Natural killer cell treated with Interleukin-12 subunit alpha and Interleukin-12 subunit beta and Interleukin-15 and Interleukin-18, amount 100 ng/mL, for 72 hours (primary cell): ENCODE measurements around the gene MYLK2. TPM values are rescaled to one million over a fixed set of nuclear protein-coding genes. Genes with fewer than 3 reads are reported as not detected.

ENCODE experiments used
- ATAC-seq, 2 donors: fragments of 150-1000 bp; cut with Tn5 transposase in 1 of 2; sonication (Bioruptor Pico), chemical (Tn5 transposase) in 1 of 2; 2 replicates each; pipeline ENCODE4 v1.10.0; 2021
- DNase-seq: peaks from one replicate; pipeline ENCODE4 v3.0.0; 2022; ENCODE audit warnings: low spot score
- H3K27ac Mint-ChIP-seq, 2 donors: 1 replicate in 1 of 2; 2 replicates in 1 of 2; pipeline ENCODE4 v1.8.0; 2022; ENCODE audit warnings: mixed read lengths in 2 of 2, mild to moderate bottlenecking in 1 of 2, moderate library complexity in 1 of 2
- H3K27me3 Mint-ChIP-seq, 2 donors: 1 replicate in 1 of 2; 2 replicates in 1 of 2; pipeline ENCODE4 v1.8.0; 2022; ENCODE audit warnings: mixed read lengths in 2 of 2
- H3K36me3 Mint-ChIP-seq: one replicate; pipeline ENCODE4 v1.8.0; 2022; ENCODE audit warnings: mixed read lengths
- H3K4me1 Mint-ChIP-seq, 2 donors: 1 replicate in 1 of 2; 2 replicates in 1 of 2; pipeline ENCODE4 v1.8.0; 2022; ENCODE audit warnings: low read depth in 2 of 2, mixed read lengths in 2 of 2, mild to moderate bottlenecking in 1 of 2
- H3K4me3 Mint-ChIP-seq: one replicate; pipeline ENCODE4 v1.8.0; 2022; ENCODE audit warnings: mixed read lengths
- H3K9me3 Mint-ChIP-seq: 2 replicates; pipeline ENCODE4 v1.8.0; 2022; ENCODE audit warnings: mixed read lengths
- total RNA-seq, 2 donors: library from RNA; stranded (reverse); gene quantifications; one replicate each; pipeline ENCODE4 v1.2.3, GENCODE V29; 2022

MYLK2 gene
- total RNA-seq, 2 donors from 2014 or later: 0.98 to 1.8 TPM

- H3K4me1 Mint-ChIP-seq: peaks cover 0 to 10% of the 10 kb centered on the region in 2 donors
- no peaks in the 10 kb centered on the region for H3K9me3 Mint-ChIP-seq
- ATAC-seq: no peak
- no peak overlapping the region for H3K4me3 Mint-ChIP-seq
- no peak overlapping the region for H3K27ac Mint-ChIP-seq
- no peak for DNase-seq
- no peaks in the 10 kb centered on the region for H3K36me3 Mint-ChIP-seq
- peaks cover 8 to 15% of the 10 kb centered on the region in 2 donors for H3K27me3 Mint-ChIP-seq
Measured at GRCh38 chr20:31860390-31861134, 41.4 kb downstream of the MYLK2 start.

DNA sequence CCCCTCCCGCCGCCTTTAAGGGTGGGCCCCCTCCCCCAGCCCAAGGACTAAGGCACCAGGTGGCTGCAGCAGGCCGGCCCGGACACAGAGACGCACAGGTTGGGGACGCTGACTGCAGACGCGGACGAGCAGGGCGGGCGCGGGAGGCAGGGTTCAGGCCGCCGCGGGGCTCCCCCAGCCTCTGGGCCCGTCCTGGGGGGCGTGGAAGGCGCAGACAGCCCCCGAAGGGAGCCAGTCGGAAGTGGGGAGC, 41.9 kb downstream of the MYLK2 start:
- Mint-ChIP-seq H3K9me3 (no peaks in the 10 kb centered on the region), H3K4me3 (no peak overlapping the region), H3K27me3 (peaks cover 8 to 15% of the 10 kb centered on the region in 2 donors), H3K27ac (no peak overlapping the region), H3K4me1 (peaks cover 0 to 10% of the 10 kb centered on the region in 2 donors), H3K36me3 (no peaks in the 10 kb centered on the region)
- no peak for DNase-seq
- no peak for ATAC-seq

DNA sequence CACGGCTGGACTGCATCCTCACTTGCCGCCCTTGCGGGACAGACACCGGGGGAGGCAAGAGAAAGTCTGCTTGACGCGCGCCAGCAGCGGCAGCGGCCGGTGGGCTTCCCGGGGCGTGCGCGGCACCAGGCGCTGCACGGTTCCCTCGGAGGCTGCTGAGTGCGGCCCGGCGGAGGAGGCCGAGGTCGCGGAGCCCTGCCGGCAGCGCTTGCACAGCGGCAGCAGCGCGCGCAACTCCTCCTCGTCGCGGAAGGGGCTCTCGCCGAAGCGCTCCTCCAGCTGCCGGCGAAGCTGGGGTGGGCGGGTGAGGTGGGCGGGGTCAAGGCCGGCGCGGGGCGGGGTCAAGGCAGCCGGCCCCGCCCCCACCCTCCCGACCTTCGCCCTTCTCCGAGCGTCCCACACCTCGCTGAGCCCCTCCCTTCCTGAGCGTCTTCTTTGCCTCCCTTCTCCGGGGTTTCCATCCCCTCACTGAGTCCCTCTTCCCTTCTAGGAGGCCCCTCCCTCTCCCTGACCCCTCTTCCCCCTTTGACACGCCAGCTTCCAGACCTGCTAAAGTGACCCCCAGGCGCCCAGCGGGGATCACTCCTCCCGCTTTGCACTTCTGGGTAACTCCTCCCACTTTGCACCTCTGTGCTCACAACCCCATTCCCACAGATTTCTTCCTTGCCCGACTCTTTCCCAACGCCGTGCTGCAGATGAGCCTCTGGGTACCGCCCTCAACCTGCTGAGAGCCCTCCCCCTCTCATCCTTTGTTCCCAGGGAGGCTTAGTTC, 42.4 kb downstream of the MYLK2 start:
- H3K4me1 Mint-ChIP-seq: peaks cover 0 to 10% of the 10 kb centered on the region in 2 donors
- H3K27ac Mint-ChIP-seq: no peak overlapping the region
- no peaks in the 10 kb centered on the region for H3K9me3 Mint-ChIP-seq
- H3K36me3 Mint-ChIP-seq: no peaks in the 10 kb centered on the region
- peak overlapping the region; percentile 53 for H3K4me3 Mint-ChIP-seq
- ATAC-seq (peak; percentile 86 to 89), DNase-seq (peak; percentile 84)
- peaks cover 8 to 15% of the 10 kb centered on the region in 2 donors for H3K27me3 Mint-ChIP-seq

DNA sequence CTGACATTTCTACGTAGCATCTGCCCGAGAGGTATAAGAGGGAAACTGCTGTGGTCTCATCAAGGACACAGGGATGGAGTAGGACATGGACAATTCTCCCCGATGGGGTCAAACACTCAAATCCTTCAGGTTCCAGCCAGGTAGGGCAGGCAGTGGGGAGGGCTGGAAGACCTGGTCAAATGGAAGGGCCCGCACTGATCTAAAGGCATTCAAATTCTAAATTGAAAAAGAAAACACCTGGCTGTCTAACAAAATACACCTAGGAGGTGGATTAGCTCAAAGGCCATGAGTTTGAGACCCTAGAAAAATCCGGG, 43.0 kb downstream of the MYLK2 start:
- no peaks in the 10 kb centered on the region for H3K9me3 Mint-ChIP-seq
- peak overlapping the region; percentile 53 for H3K4me3 Mint-ChIP-seq
- H3K27ac Mint-ChIP-seq: no peak overlapping the region
- DNase-seq (no peak), ATAC-seq (no peak)
- peaks cover 0 to 10% of the 10 kb centered on the region in 2 donors for H3K4me1 Mint-ChIP-seq
- H3K27me3 Mint-ChIP-seq: peaks cover 8 to 15% of the 10 kb centered on the region in 2 donors
- no peaks in the 10 kb centered on the region for H3K36me3 Mint-ChIP-seq

DNA sequence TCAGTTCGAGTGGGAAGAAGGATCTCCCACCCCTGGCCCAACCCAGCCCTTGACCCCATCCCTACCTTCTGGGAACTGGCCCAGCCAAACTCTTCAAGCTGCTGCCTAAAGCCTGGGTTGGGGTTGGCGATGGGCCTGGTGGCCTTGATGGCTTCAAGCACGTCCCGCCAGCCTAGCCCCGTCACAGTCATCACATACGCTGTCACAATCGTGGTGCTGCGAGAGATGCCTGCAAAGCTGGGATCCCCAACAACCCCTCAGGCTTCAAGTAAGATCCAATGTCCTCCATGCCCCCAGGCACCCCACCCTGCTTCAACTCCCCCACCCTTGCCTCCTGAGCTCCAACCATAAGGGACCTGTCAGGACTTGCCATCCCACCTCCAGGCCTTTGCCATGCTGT, 43.4 kb downstream of the MYLK2 start:
- Mint-ChIP-seq H3K4me1 (peaks cover 0 to 10% of the 10 kb centered on the region in 2 donors), H3K4me3 (no peak overlapping the region)
- no peak for ATAC-seq

DNA sequence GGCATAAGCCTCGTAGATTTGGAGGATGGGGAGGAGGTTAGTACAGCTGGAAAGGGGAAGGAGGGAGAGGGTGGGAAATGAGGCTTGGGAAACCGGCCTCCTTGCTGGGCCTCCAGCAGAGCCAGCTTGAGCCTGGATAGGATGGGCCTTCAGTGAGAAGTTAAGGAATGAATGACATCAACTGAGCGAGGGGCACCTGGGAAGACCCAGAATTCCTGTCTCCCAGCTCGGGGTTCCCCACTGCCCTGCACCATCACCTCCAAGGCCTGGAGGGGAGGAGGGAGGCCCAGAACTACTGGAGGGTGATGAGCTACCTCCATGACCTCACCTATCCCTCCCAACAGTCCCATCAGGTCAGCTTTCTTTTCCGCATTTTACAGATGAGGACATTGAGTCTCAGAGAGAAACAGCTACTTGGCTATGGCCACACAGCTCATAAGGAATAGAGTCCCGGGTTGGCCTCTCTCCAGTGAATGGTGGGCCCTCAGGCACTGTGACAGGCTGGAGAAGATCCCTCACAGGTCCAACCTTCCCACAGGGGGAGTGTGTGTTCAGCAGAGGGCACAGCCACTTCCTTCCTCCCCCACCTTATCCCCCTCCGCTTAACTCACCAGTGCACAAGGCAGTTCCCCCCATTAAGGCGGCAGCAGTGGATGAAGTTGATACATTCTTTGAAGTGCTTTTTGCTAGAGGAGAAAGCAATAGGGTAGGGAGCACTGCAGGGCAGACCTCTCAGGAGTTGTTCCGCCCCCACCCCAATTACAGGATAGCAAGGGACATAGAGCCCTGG, 44.3 kb downstream of the MYLK2 start:
- Mint-ChIP-seq H3K4me3 (no peak overlapping the region), H3K36me3 (no peaks in the 10 kb centered on the region), H3K27ac (no peak overlapping the region), H3K27me3 (peaks cover 6 to 8% of the 10 kb centered on the region in 2 donors), H3K9me3 (no peaks in the 10 kb centered on the region), H3K4me1 (peaks cover 0 to 10% of the 10 kb centered on the region in 2 donors)
- DNase-seq: no peak
- no peak for ATAC-seq

More for the DNA sequence above, 43.4 kb downstream of the MYLK2 start:
- Mint-ChIP-seq H3K27ac (no peak overlapping the region), H3K27me3 (peaks cover 6 to 11% of the 10 kb centered on the region in 2 donors), H3K36me3 (no peaks in the 10 kb centered on the region), H3K9me3 (no peaks in the 10 kb centered on the region)
- DNase-seq: no peak

- Mint-ChIP-seq H3K4me3 (no peak overlapping the region), H3K27ac (no peak overlapping the region), H3K36me3 (no peaks in the 10 kb centered on the region), H3K9me3 (no peaks in the 10 kb centered on the region), H3K4me1 (peaks cover 5 to 12% of the 10 kb centered on the region in 2 donors), H3K27me3 (peaks cover 18 to 21% of the 10 kb centered on the region in 2 donors)
- ATAC-seq: no peak
- DNase-seq: no peak
Measured at GRCh38 chr20:31864521-31865400, 45.6 kb downstream of the MYLK2 start.

- DNase-seq (no peak), ATAC-seq (no peak)
- Mint-ChIP-seq H3K27me3 (peaks cover 23 to 25% of the 10 kb centered on the region in 2 donors), H3K4me1 (peaks cover 14 to 16% of the 10 kb centered on the region in 2 donors), H3K36me3 (no peaks in the 10 kb centered on the region), H3K4me3 (no peak overlapping the region), H3K27ac (no peak overlapping the region), H3K9me3 (no peaks in the 10 kb centered on the region)
Measured at GRCh38 chr20:31866221-31866620, 47.1 kb downstream of the MYLK2 start.

- Mint-ChIP-seq H3K9me3 (no peaks in the 10 kb centered on the region), H3K4me3 (peak overlapping the region; percentile 97), H3K36me3 (no peaks in the 10 kb centered on the region), H3K27ac (peak overlapping the region in 1 of 2 donors; percentile 51), H3K27me3 (peaks cover 39 to 52% of the 10 kb centered on the region in 2 donors), H3K4me1 (peaks cover 11 to 15% of the 10 kb centered on the region in 2 donors)
- no peak for DNase-seq
- ATAC-seq: no peak
Measured at GRCh38 chr20:31868853-31869672, 49.9 kb downstream of the MYLK2 start.

DNA sequence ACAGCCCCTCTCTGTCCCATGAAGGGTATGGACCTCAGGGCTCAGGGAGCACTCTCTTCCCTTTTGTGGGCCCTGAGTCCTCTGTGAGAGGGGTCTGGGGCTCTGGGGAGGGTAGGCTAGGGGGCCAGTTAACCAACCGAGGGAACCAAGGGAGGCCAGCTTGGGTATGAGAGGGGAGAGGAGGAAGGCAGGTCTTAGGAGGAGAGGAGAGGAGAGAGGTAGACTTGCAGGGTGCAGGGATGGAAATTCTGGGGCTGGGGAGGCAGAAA, 50.5 kb downstream of the MYLK2 start:
- no peak for DNase-seq
- Mint-ChIP-seq H3K27me3 (peaks cover 42 to 56% of the 10 kb centered on the region in 2 donors), H3K36me3 (no peaks in the 10 kb centered on the region), H3K27ac (peak overlapping the region in 1 of 2 donors; percentile 51), H3K4me3 (peak overlapping the region; percentile 97), H3K4me1 (peaks cover 11 to 15% of the 10 kb centered on the region in 2 donors), H3K9me3 (no peaks in the 10 kb centered on the region)
- ATAC-seq: no peak

- peaks cover 44 to 56% of the 10 kb centered on the region in 2 donors for H3K27me3 Mint-ChIP-seq
Measured at GRCh38 chr20:31869942-31870725, 51.0 kb downstream of the MYLK2 start, which contains the start of the genes DUSP15 and TTLL9. Gene DUSP15, minus strand, starts transcription at chr20:31870527. Its CDS starts 190 bp downstream, at chr20:31870337. Gene TTLL9, plus strand, starts transcription at chr20:31870634. Its CDS starts 493 bp downstream, at chr20:31871127.

More at GRCh38 chr20:31869942-31870725, 51.0 kb downstream of the MYLK2 start, which contains the start of the genes DUSP15 and TTLL9:
- peaks cover 11 to 15% of the 10 kb centered on the region in 2 donors for H3K4me1 Mint-ChIP-seq
- peak within 1 kb of the TSS; percentile 97 for H3K4me3 Mint-ChIP-seq
- no peak for DNase-seq
- no peaks in the 10 kb centered on the region for H3K36me3 Mint-ChIP-seq
- peak; percentile 57 to 71 for ATAC-seq
- no peaks in the 10 kb centered on the region for H3K9me3 Mint-ChIP-seq
- peak within 1 kb of the TSS in 1 of 2 donors; percentile 51 for H3K27ac Mint-ChIP-seq
